GM23338 (cell line): ENCODE data around the gene TENM4. TPM values are rescaled to one million over a fixed set of nuclear protein-coding genes. Genes with fewer than 3 reads are reported as not detected.

Experiments
- ATAC-seq: fragments of 200-7000 bp; cut with Tn5 transposase; 3 replicates; pipeline ENCODE4 v1.9.1; 2020
- DNase-seq: peaks from one replicate; pipeline ENCODE4 v3.0.0-alpha.2; 2015; ENCODE audit warnings: low spot score
- H2AFZ ChIP-seq: fragments of 200-600 bp; sonication (generic); 2 replicates; pipeline ENCODE4 v1.8.0; 2016; ENCODE audit warnings: antibody characterized with exemption, mild to moderate bottlenecking, moderate library complexity
- H3F3A ChIP-seq: fragments of 200-600 bp; sonication (generic); replicated peaks from 2 replicates; pipeline ENCODE4 v1.8.0; 2017; ENCODE audit warnings: antibody characterized with exemption, mixed run types, low read depth
- H3K27ac ChIP-seq: fragments of 200-600 bp; sonication (generic); 2 replicates; pipeline ENCODE4 v1.6.1; 2016; ENCODE audit warnings: low read depth
- H3K27me3 ChIP-seq: fragments of 200-600 bp; sonication (generic); 2 replicates; pipeline ENCODE4 v1.8.0; 2016; ENCODE audit warnings: mild to moderate bottlenecking, mixed run types, moderate library complexity; ENCODE audit not compliant: insufficient read depth
- H3K36me3 ChIP-seq: fragments of 200-600 bp; sonication (generic); 2 replicates; pipeline ENCODE4 v1.8.0; 2016; ENCODE audit warnings: mild to moderate bottlenecking; ENCODE audit not compliant: insufficient read depth
- H3K4me1 ChIP-seq: fragments of 200-600 bp; sonication (generic); 2 replicates; pipeline ENCODE4 v1.8.0; 2016; ENCODE audit warnings: mild to moderate bottlenecking, moderate library complexity; ENCODE audit not compliant: insufficient read depth
- H3K4me2 ChIP-seq: fragments of 200-600 bp; sonication (generic); 2 replicates; pipeline ENCODE4 v1.7.1; 2017; ENCODE audit warnings: mixed run types
- H3K4me3 ChIP-seq: fragments of 200-600 bp; sonication (generic); 2 replicates; pipeline ENCODE4 v1.6.1; 2016; ENCODE audit warnings: mixed run types
- H3K79me2 ChIP-seq: fragments of 200-600 bp; sonication (generic); replicated peaks from 2 replicates; pipeline ENCODE4 v1.8.0; 2017; ENCODE audit warnings: mild to moderate bottlenecking; ENCODE audit not compliant: insufficient read depth
- H3K9me2 ChIP-seq: fragments of 200-600 bp; sonication (generic); 2 replicates; pipeline ENCODE4 v1.8.0; 2017; ENCODE audit not compliant: insufficient read depth
- H4K20me1 ChIP-seq: fragments of 200-600 bp; sonication (generic); replicated peaks from 2 replicates; pipeline ENCODE4 v1.8.0; 2017; ENCODE audit warnings: mild to moderate bottlenecking; ENCODE audit not compliant: insufficient read depth
- H3K27ac Mint-ChIP-seq: 2 replicates; pipeline ENCODE4 v1.8.0; 2020; ENCODE audit warnings: inconsistent platforms, mild to moderate bottlenecking, moderate library complexity, mixed read lengths
- H3K27me3 Mint-ChIP-seq: 3 replicates; pipeline ENCODE4 v1.8.0; 2022; ENCODE audit warnings: low read depth, mild to moderate bottlenecking, moderate library complexity, mixed read lengths, inconsistent platforms; ENCODE audit not compliant: insufficient read depth, poor library complexity
- H3K36me3 Mint-ChIP-seq: 3 replicates; pipeline ENCODE4 v1.8.0; 2021; ENCODE audit warnings: low read depth, mild to moderate bottlenecking, inconsistent platforms, moderate library complexity, mixed read lengths
- H3K4me1 Mint-ChIP-seq: 3 replicates; pipeline ENCODE4 v1.8.0; 2020; ENCODE audit warnings: mild to moderate bottlenecking, inconsistent platforms, mixed read lengths
- H3K4me3 Mint-ChIP-seq: 3 replicates; pipeline ENCODE4 v1.8.0; 2021; ENCODE audit warnings: moderate library complexity, mild to moderate bottlenecking, inconsistent platforms, mixed read lengths
- H3K9me3 Mint-ChIP-seq: 3 replicates; pipeline ENCODE4 v1.8.0; 2020; ENCODE audit warnings: moderate library complexity, mild to moderate bottlenecking, inconsistent platforms, mixed read lengths
- CTCF ChIP-seq, 2 experiments: fragments of 200-600 bp in 1 of 2; sonication (generic) in 1 of 2; conservative IDR thresholded peaks; 2 replicates each; pipeline versions ENCODE4 v1.5.1 to v1.6.1; 2016 to 2017; ENCODE audit warnings: antibody characterized with exemption in 2 of 2, low read depth in 2 of 2, mild to moderate bottlenecking in 2 of 2, moderate library complexity in 1 of 2
- EZH2 ChIP-seq: fragments of 200-600 bp; sonication (generic); IDR thresholded peaks from one replicate; pipeline ENCODE4 v1.8.0; 2017; ENCODE audit warnings: antibody characterized with exemption, mild to moderate bottlenecking, low read depth; ENCODE audit not compliant: unreplicated experiment
- EZH2phosphoT487 ChIP-seq: fragments of 200-600 bp; sonication (generic); IDR thresholded peaks from one replicate; pipeline ENCODE4 v1.8.1; 2018; ENCODE audit warnings: antibody characterized with exemption; ENCODE audit not compliant: unreplicated experiment
- JUNB ChIP-seq: IDR thresholded peaks from one replicate; pipeline ENCODE4 v1.6.1; 2016; ENCODE audit warnings: antibody characterized with exemption; ENCODE audit not compliant: unreplicated experiment
- NANOG ChIP-seq: IDR thresholded peaks from 2 replicates; pipeline ENCODE4 v1.6.1; 2016; ENCODE audit warnings: antibody characterized with exemption, borderline replicate concordance
- ZNF114 ChIP-seq: fragments of 250-450 bp; sonication (Bioruptor Pico); IDR thresholded peaks from 2 replicates; pipeline ENCODE4 v1.5.0; 2020; ENCODE audit warnings: mild to moderate bottlenecking, moderate library complexity
- ZNF331 ChIP-seq: fragments of 250-450 bp; sonication (Bioruptor Pico); IDR thresholded peaks from 2 replicates; pipeline ENCODE4 v1.5.0; 2020; ENCODE audit warnings: low read depth, mild to moderate bottlenecking, moderate library complexity
- polyA plus RNA-seq: library from polyadenylated mRNA; unstranded; fragments of >200 nt; fragmentation: Nextera tagmentation; extraction: Ambion mirVana; gene quantifications from 2 replicates; pipeline ENCODE4 v1.2.1, GENCODE V29; 2016
- total RNA-seq: library from RNA; depleted of rRNA; stranded (reverse); fragments of >200 nt; shearing (Covaris generic); gene quantifications from 2 replicates; pipeline ENCODE4 v1.2.3, GENCODE V29; 2014
- TF ChIP-seq, protein P1 (sequence below): IDR thresholded peaks from 2 replicates; pipeline ENCODE4 v1.6.1; 2016; ENCODE audit warnings: antibody characterized with exemption
- TF ChIP-seq, protein P2 (sequence below): IDR thresholded peaks from one replicate; pipeline ENCODE4 v1.6.1; 2018; ENCODE audit warnings: antibody characterized with exemption; ENCODE audit not compliant: unreplicated experiment

Gene TENM4
- total and polyA plus RNA-seq, 2 experiments from 2014 or later: 7.3 TPM

DNA sequence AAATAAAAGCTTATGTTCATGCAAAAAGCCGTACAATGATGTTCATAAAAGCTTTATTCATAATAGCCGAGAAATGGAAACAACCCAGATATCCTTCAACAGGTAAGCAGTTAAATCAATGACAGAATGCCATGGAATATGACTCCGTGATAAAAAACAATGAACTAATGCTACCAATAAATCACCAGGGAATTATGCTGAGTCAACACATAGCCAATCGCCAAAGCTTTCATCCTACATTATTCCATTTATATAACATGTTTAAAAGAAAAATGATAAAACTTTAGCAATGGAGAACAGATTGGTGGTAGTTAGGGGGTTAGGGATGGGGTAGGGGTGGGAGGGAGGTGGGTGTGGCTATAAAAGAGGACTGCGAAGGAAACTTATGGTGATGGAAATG is 356.4 kb downstream of the TENM4 start:
- Histone ChIP-seq H3K4me3 (no peak overlapping the region), H3K27ac (no peak overlapping the region), H3F3A (no peaks in the 10 kb centered on the region), H3K36me3 (no peaks in the 10 kb centered on the region), H3K9me2 (no peaks in the 10 kb centered on the region), H2AFZ (no peak overlapping the region), H3K4me1 (peaks cover 8% of the 10 kb centered on the region; the same call in 1 of the 2 replicates), H3K4me2 (no peak overlapping the region), H3K79me2 (no peaks in the 10 kb centered on the region), H3K27me3 (no peaks in the 10 kb centered on the region), H4K20me1 (no peaks in the 10 kb centered on the region)
- ATAC-seq: no peak
- Mint-ChIP-seq H3K27me3 (peaks cover 3% of the 10 kb centered on the region), H3K36me3 (no peaks in the 10 kb centered on the region), H3K9me3 (no peaks in the 10 kb centered on the region), H3K27ac (no peak overlapping the region), H3K4me3 (no peak overlapping the region), H3K4me1 (peaks cover 36% of the 10 kb centered on the region)
- no peak for DNase-seq
- no peak for TF ChIP-seq NANOG
- no peak for TF ChIP-seq CTCF (conservative IDR thresholded peaks at IDR 0.05; ENCODE audit: low read depth in 2 of 2)

DNA sequence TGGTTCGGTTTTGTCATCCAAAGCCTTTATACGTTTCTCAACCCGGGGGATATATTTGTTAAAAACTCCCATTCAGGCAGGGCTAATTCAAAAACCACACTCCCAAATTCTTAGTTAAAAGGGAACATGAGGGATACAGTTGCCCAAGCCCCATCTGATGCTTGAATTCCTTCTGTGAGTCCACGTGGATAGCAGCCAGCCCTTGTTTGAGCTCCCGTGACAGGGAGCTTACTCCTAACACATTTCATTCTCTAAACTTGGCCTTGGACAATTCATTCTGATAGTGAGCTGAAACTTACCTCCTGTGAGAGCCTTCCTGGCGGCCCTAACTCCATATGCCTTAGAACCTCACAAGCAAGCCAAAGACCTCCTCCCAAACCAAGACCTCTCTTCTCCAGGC is 357.5 kb downstream of the TENM4 start:
- Mint-ChIP-seq H3K27me3 (peaks cover 3% of the 10 kb centered on the region), H3K9me3 (no peaks in the 10 kb centered on the region), H3K27ac (no peak overlapping the region), H3K36me3 (no peaks in the 10 kb centered on the region), H3K4me1 (peaks cover 26% of the 10 kb centered on the region), H3K4me3 (no peak overlapping the region)
- Histone ChIP-seq H2AFZ (no peak overlapping the region), H3K27ac (no peak overlapping the region), H3K36me3 (no peaks in the 10 kb centered on the region), H3K9me2 (no peaks in the 10 kb centered on the region), H3K79me2 (no peaks in the 10 kb centered on the region), H3F3A (no peaks in the 10 kb centered on the region), H3K4me3 (no peak overlapping the region), H3K4me1 (peaks cover 8% of the 10 kb centered on the region; the same call in 1 of the 2 replicates), H3K4me2 (no peak overlapping the region), H3K27me3 (no peaks in the 10 kb centered on the region), H4K20me1 (no peaks in the 10 kb centered on the region)
- ATAC-seq (no peak), DNase-seq (no peak)
- TF ChIP-seq, protein P1, sequence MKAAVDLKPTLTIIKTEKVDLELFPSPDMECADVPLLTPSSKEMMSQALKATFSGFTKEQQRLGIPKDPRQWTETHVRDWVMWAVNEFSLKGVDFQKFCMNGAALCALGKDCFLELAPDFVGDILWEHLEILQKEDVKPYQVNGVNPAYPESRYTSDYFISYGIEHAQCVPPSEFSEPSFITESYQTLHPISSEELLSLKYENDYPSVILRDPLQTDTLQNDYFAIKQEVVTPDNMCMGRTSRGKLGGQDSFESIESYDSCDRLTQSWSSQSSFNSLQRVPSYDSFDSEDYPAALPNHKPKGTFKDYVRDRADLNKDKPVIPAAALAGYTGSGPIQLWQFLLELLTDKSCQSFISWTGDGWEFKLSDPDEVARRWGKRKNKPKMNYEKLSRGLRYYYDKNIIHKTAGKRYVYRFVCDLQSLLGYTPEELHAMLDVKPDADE: no peak
- no peak for TF ChIP-seq EZH2phosphoT487

DNA sequence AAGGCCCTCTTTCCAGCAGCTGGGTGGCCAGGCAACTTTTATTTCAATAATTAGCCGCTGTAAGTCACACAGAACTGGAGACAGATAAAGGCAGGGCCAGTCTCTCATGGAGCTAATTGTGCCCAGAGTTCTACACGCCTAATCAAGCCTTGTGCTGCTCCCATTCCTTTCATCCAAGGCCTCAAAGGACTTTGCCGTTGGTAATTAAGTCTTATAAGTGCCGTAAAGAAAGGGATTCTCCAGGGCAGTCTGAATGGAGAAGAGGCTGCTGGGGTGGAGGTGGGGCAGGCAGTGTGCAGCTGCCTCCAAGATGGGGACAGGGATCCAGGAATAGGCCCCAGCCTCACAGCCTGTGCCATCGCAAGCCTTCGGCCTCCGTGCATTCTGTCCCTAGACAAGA is 357.9 kb downstream of the TENM4 start:
- H3K4me2 ChIP-seq: no peak overlapping the region
- H3K4me3 ChIP-seq: no peak overlapping the region
- H2AFZ ChIP-seq: no peak overlapping the region
- H3K4me3 Mint-ChIP-seq: no peak overlapping the region
- H3K4me1 Mint-ChIP-seq: peaks cover 22% of the 10 kb centered on the region
- H3K36me3 Mint-ChIP-seq: no peaks in the 10 kb centered on the region
- no peaks in the 10 kb centered on the region for H3K9me3 Mint-ChIP-seq
- H3K36me3 ChIP-seq: no peaks in the 10 kb centered on the region
- H4K20me1 ChIP-seq: no peaks in the 10 kb centered on the region
- H3K27ac Mint-ChIP-seq: no peak overlapping the region
- H3K27ac ChIP-seq: no peak overlapping the region
- no peaks in the 10 kb centered on the region for H3K27me3 ChIP-seq
- ATAC-seq (no peak), DNase-seq (no peak)
- no peaks in the 10 kb centered on the region for H3F3A ChIP-seq
- no peaks in the 10 kb centered on the region for H3K79me2 ChIP-seq
- no peaks in the 10 kb centered on the region for H3K9me2 ChIP-seq
- H3K4me1 ChIP-seq: peaks cover 4% of the 10 kb centered on the region; the same call in 1 of the 2 replicates
- peaks cover 3% of the 10 kb centered on the region for H3K27me3 Mint-ChIP-seq
- TF ChIP-seq, protein P1: no peak
- no peak for TF ChIP-seq EZH2phosphoT487
- TF ChIP-seq ZNF114: no peak
- TF ChIP-seq, protein P2, sequence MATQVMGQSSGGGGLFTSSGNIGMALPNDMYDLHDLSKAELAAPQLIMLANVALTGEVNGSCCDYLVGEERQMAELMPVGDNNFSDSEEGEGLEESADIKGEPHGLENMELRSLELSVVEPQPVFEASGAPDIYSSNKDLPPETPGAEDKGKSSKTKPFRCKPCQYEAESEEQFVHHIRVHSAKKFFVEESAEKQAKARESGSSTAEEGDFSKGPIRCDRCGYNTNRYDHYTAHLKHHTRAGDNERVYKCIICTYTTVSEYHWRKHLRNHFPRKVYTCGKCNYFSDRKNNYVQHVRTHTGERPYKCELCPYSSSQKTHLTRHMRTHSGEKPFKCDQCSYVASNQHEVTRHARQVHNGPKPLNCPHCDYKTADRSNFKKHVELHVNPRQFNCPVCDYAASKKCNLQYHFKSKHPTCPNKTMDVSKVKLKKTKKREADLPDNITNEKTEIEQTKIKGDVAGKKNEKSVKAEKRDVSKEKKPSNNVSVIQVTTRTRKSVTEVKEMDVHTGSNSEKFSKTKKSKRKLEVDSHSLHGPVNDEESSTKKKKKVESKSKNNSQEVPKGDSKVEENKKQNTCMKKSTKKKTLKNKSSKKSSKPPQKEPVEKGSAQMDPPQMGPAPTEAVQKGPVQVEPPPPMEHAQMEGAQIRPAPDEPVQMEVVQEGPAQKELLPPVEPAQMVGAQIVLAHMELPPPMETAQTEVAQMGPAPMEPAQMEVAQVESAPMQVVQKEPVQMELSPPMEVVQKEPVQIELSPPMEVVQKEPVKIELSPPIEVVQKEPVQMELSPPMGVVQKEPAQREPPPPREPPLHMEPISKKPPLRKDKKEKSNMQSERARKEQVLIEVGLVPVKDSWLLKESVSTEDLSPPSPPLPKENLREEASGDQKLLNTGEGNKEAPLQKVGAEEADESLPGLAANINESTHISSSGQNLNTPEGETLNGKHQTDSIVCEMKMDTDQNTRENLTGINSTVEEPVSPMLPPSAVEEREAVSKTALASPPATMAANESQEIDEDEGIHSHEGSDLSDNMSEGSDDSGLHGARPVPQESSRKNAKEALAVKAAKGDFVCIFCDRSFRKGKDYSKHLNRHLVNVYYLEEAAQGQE: no peak
- TF ChIP-seq CTCF (conservative IDR thresholded peaks at IDR 0.05; ENCODE audit: low read depth in 2 of 2): no peak
- TF ChIP-seq EZH2: no peak
- TF ChIP-seq ZNF331 (CRISPR knock-in tag): no peak
- TF ChIP-seq JUNB: no peak
